RWPE1 (cell line): Measurements from ENCODE around the gene C5orf58.

Experiments
- CTCF ChIA-PET: fragments of 350-600 bp; sonication (Branson Sonifier 250); formaldehyde crosslinking; extraction: SDS; loops from one replicate; lab custom pipeline; 2021; lab: Yijun Ruan, JAX
- POLR2A ChIA-PET: fragments of 400-600 bp; formaldehyde crosslinking; extraction: SDS; loops from one replicate; lab custom pipeline; 2020; ENCODE audit warnings: antibody characterized with exemption; ENCODE audit not compliant: low non-redundant PET; lab: Yijun Ruan, JAX
- DNase-seq: peaks from one replicate; pipeline ENCODE4 v3.0.0; 2012; ENCODE audit warnings: low spot score
- H3K27ac ChIP-seq: fragments of 450-650 bp; 2 replicates; pipeline ENCODE4 v1.5.1; 2017
- TF ChIP-seq, protein P1 (sequence below): fragments of 450-650 bp; conservative IDR thresholded peaks from 2 replicates; pipeline ENCODE4 v1.5.1; 2017; ENCODE audit warnings: low read depth, mild to moderate bottlenecking

Gene C5orf58

DNA sequence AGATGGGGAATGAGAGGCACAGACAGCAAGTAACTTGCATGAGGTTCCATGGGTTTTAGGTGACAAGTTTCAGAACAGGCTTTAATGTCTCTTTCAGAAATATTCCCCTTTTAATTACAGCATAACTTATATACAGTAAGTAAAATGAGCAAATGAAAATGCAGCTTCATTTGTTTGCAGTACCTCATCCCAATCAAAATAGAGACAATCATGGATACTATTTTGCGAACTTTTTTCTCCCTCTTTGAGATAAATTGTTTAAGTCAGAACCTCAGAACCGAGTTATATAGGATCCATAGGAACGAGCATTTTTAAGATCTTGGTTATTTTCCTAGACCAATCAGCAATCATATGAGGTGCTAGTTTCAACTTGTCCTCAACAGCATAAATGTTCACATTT, 61.3 kb downstream of the C5orf58 start:
- no peak for DNase-seq
- TF ChIP-seq, protein P1, sequence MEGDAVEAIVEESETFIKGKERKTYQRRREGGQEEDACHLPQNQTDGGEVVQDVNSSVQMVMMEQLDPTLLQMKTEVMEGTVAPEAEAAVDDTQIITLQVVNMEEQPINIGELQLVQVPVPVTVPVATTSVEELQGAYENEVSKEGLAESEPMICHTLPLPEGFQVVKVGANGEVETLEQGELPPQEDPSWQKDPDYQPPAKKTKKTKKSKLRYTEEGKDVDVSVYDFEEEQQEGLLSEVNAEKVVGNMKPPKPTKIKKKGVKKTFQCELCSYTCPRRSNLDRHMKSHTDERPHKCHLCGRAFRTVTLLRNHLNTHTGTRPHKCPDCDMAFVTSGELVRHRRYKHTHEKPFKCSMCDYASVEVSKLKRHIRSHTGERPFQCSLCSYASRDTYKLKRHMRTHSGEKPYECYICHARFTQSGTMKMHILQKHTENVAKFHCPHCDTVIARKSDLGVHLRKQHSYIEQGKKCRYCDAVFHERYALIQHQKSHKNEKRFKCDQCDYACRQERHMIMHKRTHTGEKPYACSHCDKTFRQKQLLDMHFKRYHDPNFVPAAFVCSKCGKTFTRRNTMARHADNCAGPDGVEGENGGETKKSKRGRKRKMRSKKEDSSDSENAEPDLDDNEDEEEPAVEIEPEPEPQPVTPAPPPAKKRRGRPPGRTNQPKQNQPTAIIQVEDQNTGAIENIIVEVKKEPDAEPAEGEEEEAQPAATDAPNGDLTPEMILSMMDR: no peak
- ChIA-PET CTCF (no interaction called here), POLR2A (no interaction called here)
- no peak overlapping the region for H3K27ac ChIP-seq

DNA sequence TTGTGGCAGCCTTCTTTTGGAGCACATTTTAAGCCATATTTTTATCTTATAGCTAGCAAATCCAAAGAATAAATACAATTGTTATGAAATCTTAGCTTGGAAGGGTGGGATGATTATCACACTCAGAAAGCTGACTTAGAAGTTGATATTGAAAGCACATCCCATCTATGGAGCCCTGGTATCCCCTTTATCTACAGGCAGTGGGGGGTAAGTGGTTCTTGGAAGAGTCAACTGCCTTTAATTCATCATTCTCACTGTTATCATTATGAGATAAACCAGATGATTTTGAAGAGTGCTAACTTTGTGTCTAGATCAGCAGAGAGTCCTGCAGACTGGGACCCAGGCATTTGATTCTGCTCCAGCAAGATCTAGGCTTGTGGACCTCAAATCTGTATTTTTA, 61.8 kb downstream of the C5orf58 start:
- DNase-seq: no peak
- no peak overlapping the region for H3K27ac ChIP-seq
- TF ChIP-seq, protein P1: no peak
- ChIA-PET CTCF (no interaction called here), POLR2A (no interaction called here)
